K562 treated with DMSO at 1 percent for 12 hours (cell line): ENCODE measurements around the gene RASSF5. TPM values are rescaled to one million over a fixed set of nuclear protein-coding genes. Genes with fewer than 3 reads are reported as not detected.

Experiments used
- total RNA-seq: library from RNA; unstranded; fragments of 300-600 nt; gene quantifications from 2 replicates; pipeline ENCODE4 v1.2.3, GENCODE V29; 2022; ENCODE audit not compliant: insufficient read depth

The RASSF5 gene, protein sequence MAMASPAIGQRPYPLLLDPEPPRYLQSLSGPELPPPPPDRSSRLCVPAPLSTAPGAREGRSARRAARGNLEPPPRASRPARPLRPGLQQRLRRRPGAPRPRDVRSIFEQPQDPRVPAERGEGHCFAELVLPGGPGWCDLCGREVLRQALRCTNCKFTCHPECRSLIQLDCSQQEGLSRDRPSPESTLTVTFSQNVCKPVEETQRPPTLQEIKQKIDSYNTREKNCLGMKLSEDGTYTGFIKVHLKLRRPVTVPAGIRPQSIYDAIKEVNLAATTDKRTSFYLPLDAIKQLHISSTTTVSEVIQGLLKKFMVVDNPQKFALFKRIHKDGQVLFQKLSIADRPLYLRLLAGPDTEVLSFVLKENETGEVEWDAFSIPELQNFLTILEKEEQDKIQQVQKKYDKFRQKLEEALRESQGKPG
- total RNA-seq, result 38.0 and 89.4 TPM in 2 replicates

DNA sequence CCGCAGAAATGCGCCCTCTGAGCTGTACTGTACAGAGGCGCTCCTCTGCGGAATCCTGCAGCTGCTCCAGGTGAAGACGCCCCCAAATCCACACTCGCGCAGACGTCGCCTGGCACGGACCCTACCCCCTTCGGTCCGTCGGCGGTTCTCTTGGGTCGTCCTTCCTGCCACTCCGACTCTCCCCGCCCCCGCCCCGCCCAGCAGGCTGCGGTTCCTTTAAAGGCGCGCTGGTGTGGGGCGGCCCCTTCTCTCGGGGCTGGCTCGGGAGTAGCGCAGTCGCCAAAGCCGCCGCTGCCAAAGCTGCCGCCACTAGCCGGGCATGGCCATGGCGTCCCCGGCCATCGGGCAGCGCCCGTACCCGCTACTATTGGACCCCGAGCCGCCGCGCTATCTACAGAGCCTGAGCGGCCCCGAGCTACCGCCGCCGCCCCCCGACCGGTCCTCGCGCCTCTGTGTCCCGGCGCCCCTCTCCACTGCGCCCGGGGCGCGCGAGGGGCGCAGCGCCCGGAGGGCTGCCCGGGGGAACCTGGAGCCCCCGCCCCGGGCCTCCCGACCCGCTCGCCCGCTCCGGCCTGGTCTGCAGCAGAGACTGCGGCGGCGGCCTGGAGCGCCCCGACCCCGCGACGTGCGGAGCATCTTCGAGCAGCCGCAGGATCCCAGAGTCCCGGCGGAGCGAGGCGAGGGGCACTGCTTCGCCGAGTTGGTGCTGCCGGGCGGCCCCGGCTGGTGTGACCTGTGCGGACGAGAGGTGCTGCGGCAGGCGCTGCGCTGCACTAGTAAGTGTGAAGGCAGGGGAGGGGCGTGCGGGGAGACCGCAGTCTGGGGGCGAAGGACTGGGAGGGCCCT is at the start of gene RASSF5:
Gene RASSF5, plus strand, starts transcription at position 248 of the 846 bp plus-strand sequence. Its CDS starts 72 bp downstream, at position 320.

DNA sequence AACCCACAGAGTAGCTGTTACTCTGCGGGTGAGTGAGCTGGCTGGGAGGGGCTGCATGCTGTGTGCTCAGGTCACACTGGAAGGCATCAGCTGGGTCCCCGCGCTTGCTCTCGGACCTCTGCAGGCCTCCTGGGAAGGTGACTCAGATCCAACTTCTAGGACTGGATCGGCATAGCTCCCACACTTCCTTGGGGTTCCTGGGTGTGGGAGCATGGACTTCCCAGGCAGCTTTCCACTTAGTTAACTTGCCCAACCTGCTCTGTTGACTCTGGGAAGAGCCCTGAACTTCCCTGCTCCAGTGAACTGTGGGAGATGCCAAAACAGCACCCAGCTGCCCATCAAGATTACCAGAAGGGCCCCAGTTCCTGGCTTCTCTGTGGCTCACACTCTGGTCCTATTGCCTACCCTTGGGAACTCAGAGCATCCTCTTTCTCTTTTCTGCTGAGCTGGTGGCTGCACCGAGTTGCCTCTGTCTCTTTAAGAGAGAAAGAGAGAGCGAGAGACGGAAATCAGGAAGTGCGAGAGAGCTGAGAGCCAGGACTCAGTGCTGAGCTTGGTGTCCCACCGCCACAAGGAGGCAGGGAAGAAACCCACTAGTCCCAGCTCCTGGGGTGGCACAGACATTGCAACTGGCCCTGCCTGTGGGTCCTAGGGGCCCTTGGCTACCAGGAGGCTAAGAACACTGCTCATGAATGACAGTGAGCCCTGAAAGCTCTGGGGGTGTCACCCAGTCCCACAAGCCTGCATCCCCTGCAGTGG is 37.2 kb upstream of the RASSF5 start, which contains the start of gene IKBKE:
Gene IKBKE, plus strand, starts transcription at position 544 of the 759 bp plus-strand sequence. CDS start 2,752 bp downstream, outside the sequence.

DNA sequence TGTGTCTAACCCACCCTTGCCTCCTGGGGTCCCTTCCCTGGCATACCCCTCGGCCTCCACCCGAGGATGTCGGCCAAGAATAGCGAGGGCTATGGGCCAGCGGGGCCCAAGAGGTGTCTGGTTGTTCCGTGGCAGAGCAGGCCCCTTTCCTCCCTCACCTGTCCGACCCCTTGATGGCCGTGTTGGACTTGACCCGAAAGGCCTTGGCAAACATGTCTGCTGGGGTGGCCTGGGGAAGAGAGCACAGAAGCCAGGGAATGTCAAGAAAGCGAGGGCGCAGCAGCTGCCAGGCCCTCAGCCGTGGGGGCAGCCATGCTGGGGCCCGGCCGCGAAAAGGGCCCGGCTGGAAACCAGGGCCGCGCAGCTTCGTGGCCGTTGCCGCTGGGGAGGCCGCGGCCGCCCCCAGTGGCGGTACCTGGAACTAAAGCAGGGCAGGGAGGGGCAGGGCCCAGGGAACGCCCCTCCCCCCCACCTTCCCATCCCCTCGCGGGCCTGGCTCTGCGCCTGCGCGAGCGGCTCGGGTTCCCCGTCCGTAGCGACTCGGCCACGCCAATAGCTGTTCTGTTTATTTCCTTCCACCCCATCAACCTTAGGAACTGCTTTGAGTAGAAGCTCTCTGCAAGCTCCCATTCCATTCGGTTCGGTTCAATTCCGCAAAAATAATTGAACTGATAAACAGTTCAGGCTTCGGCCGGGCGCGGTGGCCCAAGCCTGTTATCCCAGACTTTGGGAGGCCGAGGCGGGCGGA is 105.0 kb downstream of the RASSF5 start, which contains the start of gene EIF2D:
Gene EIF2D, minus strand, starts transcription at position 337 of the 748 bp plus-strand sequence. Its CDS starts 123 bp downstream, at position 214.

DNA sequence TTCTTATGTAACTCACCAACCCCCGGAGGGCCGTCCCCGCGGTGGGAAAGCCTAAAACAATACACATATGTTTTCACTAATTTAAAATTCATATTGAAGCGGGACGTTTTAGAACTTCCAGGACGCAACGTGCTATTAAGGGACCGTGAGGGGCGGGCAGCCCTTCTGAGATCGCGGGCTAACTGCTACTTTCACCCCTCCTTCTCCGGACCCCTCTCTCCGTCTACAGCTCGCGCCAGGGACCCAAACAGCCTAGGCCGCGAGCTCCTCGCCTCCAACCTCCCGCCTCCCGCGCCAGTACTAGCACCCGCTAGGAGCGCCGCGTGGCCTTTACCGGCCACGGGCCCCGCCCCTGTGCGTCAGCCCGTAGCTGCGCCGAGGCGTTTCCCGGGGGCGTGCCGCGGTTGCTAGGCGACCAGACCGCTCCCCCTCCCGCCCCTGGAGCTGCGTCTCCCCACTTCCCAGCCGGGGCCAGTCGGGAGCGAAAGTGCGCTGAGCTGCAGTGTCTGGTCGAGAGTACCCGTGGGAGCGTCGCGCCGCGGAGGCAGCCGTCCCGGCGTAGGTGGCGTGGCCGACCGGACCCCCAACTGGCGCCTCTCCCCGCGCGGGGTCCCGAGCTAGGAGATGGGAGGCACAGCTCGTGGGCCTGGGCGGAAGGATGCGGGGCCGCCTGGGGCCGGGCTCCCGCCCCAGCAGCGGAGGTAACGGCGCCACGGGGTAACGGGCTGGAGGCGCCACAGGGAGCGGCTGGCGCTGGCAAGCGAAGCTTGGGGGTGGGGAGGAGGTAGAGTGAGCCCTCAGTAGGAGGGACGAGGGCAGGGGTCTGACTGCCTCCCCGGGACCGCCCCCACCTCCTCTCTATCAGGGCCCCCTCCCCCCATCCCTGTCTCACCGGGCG is 128.0 kb downstream of the RASSF5 start, which contains the start of gene DYRK3:
Gene DYRK3, plus strand, starts transcription at position 457 of the 898 bp plus-strand sequence. Its CDS starts 168 bp downstream, at position 625.

Other genes starting within 250 kb of the RASSF5 start
- gene IKBKE, start 37.1 kb upstream of the RASSF5 start, total RNA-seq, result 4.1 and 7.3 TPM in 2 replicates
- gene EIF2D, start 104.9 kb downstream of the RASSF5 start, total RNA-seq, result 73.5 and 106 TPM in 2 replicates
- 6.2 and 28.3 TPM in 2 replicates for gene DYRK3, start 128.0 kb downstream of the RASSF5 start, total RNA-seq
- 74.1 and 114 TPM in 2 replicates for gene MAPKAPK2, start 177.4 kb downstream of the RASSF5 start, total RNA-seq